Measurements from ENCODE around the gene SHBG. TPM values are rescaled to one million over a fixed set of nuclear protein-coding genes. Genes with fewer than 3 reads are reported as not detected.

SHBG gene
- total and polyA plus RNA-seq, 4 experiments from 2014 or later: not detected

- peaks cover 0 to 5% (median 3%) of the 10 kb centered on the region in 8 donors for H3K9me3 Mint-ChIP-seq
- H3K4me3 ChIP-seq (ENCODE audit: low read length in 2 of 2): no peak overlapping the region
- H3K27me3 ChIP-seq (ENCODE audit: insufficient read depth, low read length): no peaks in the 10 kb centered on the region
- peaks cover 33 to 50% of the 10 kb centered on the region in 2 donors for H3K36me3 Mint-ChIP-seq
- H3K27me3 Mint-ChIP-seq: no peaks in the 10 kb centered on the region
- H3K36me3 ChIP-seq (ENCODE audit: insufficient read depth, low read length): peaks cover 25% of the 10 kb centered on the region
- no peak overlapping the region for H3K27ac Mint-ChIP-seq
- no peak overlapping the region for H3K27ac ChIP-seq (ENCODE audit: low read depth, low read length)
- DNase-seq: no peak
- POLR2A ChIA-PET (ENCODE audit: partially characterized antibody): no interaction called here
- intact Hi-C loops (cut with micrococcal nuclease): no loop called here
- peaks cover 1 to 4% of the 10 kb centered on the region in 2 donors for H3K9me3 ChIP-seq (ENCODE audit: control insufficient read depth in 1 of 2, low read length in 2 of 2)
- H3K4me3 Mint-ChIP-seq: no peak overlapping the region
- H3K4me1 ChIP-seq (ENCODE audit: insufficient read depth, low read length): no peaks in the 10 kb centered on the region
- CTCF ChIA-PET (ENCODE audit: partially characterized antibody): interaction anchor here (2.5 kb wide), 1 partner anchor 19 kb away, joined by 6 read pairs; the partner anchor contains the start of genes TP53 and WRAP53
- H3K4me1 Mint-ChIP-seq: no peaks in the 10 kb centered on the region
Measured at GRCh38 chr17:7668482-7668881, 38.5 kb downstream of the SHBG start.

GRCh38 chr17:7673239-7673638 lies 43.3 kb downstream of the SHBG start:
- Mint-ChIP-seq H3K36me3 (peaks cover 60 to 67% of the 10 kb centered on the region in 2 donors), H3K9me3 (peaks cover 0 to 11% (median 6%) of the 10 kb centered on the region in 8 donors), H3K27me3 (no peaks in the 10 kb centered on the region), H3K27ac (no peak overlapping the region), H3K4me3 (no peak overlapping the region), H3K4me1 (peaks cover 5 to 7% (median 6%) of the 10 kb centered on the region in 4 donors)
- intact Hi-C loops (cut with micrococcal nuclease): no loop called here
- peaks cover 6 to 7% of the 10 kb centered on the region in 2 donors for H3K9me3 ChIP-seq (ENCODE audit: control insufficient read depth in 1 of 2, low read length in 2 of 2)
- no peaks in the 10 kb centered on the region for H3K4me1 ChIP-seq (ENCODE audit: insufficient read depth, low read length)
- no peak overlapping the region for H3K4me3 ChIP-seq (ENCODE audit: low read length in 2 of 2)
- H3K27me3 ChIP-seq (ENCODE audit: insufficient read depth, low read length): no peaks in the 10 kb centered on the region
- no peak overlapping the region for H3K27ac ChIP-seq (ENCODE audit: low read depth, low read length)
- no peak for DNase-seq
- H3K36me3 ChIP-seq (ENCODE audit: insufficient read depth, low read length): peaks cover 45% of the 10 kb centered on the region
- ChIA-PET CTCF (ENCODE audit: partially characterized antibody) (interaction anchor here (0.8 to 1.9 kb wide), 5 partner anchors 10 to 46 kb away, joined by 3 to 13 read pairs (median 3); partner anchors contain the start of genes ATP1B2, SAT2 and TP53), POLR2A (ENCODE audit: partially characterized antibody) (interaction anchor here (4.6 kb wide), 1 partner anchor 14 kb away, joined by 47 read pairs; the partner anchor contains the start of genes TP53 and WRAP53)

GRCh38 chr17:7674934-7675333 lies 45.0 kb downstream of the SHBG start:
- Mint-ChIP-seq H3K36me3 (peaks cover 54 to 57% of the 10 kb centered on the region in 2 donors), H3K4me1 (peaks cover 5 to 12% (median 8%) of the 10 kb centered on the region in 4 donors), H3K27me3 (no peaks in the 10 kb centered on the region), H3K4me3 (no peak overlapping the region), H3K9me3 (peaks cover 0 to 11% (median 6%) of the 10 kb centered on the region in 8 donors), H3K27ac (peak overlapping the region in 2 of 7 donors; percentile 17 to 74)
- Histone ChIP-seq H3K27ac (ENCODE audit: low read depth, low read length) (no peak overlapping the region), H3K9me3 (ENCODE audit: control insufficient read depth in 1 of 2, low read length in 2 of 2) (peaks cover 6 to 7% of the 10 kb centered on the region in 2 donors), H3K4me3 (ENCODE audit: low read length in 2 of 2) (no peak overlapping the region), H3K4me1 (ENCODE audit: insufficient read depth, low read length) (no peaks in the 10 kb centered on the region), H3K36me3 (ENCODE audit: insufficient read depth, low read length) (peaks cover 34% of the 10 kb centered on the region), H3K27me3 (ENCODE audit: insufficient read depth, low read length) (no peaks in the 10 kb centered on the region)
- CTCF ChIA-PET (ENCODE audit: partially characterized antibody): interaction anchor here (0.7 to 2.0 kb wide), 2 partner anchors 13 to 125 kb away, joined by 3 to 6 read pairs; partner anchors contain the start of genes TP53 and WRAP53
- intact Hi-C loops (cut with micrococcal nuclease): no loop called here
- POLR2A ChIA-PET (ENCODE audit: partially characterized antibody): interaction anchor here (1.0 to 4.6 kb wide), 2 partner anchors 12 to 359 kb away, joined by 3 to 47 read pairs; partner anchors contain the start of genes TP53 and WRAP53
- no peak for DNase-seq

GRCh38 chr17:7676533-7676932 lies 46.6 kb downstream of the SHBG start:
- H3K4me3 ChIP-seq (ENCODE audit: low read length in 2 of 2): no peak overlapping the region
- peaks cover 27% of the 10 kb centered on the region for H3K36me3 ChIP-seq (ENCODE audit: insufficient read depth, low read length)
- CTCF ChIA-PET (ENCODE audit: partially characterized antibody): interaction anchor here (2.0 kb wide), 1 partner anchor 10 kb away, joined by 8 read pairs; the partner anchor contains the start of gene TP53
- Mint-ChIP-seq H3K27ac (no peak overlapping the region), H3K36me3 (peaks cover 44 to 46% of the 10 kb centered on the region in 2 donors), H3K9me3 (peaks cover 0 to 11% (median 6%) of the 10 kb centered on the region in 8 donors), H3K4me3 (no peak overlapping the region), H3K4me1 (peaks cover 5 to 14% (median 9%) of the 10 kb centered on the region in 4 donors), H3K27me3 (no peaks in the 10 kb centered on the region)
- POLR2A ChIA-PET (ENCODE audit: partially characterized antibody): interaction anchor here (2.2 kb wide), 1 partner anchor 10 kb away, joined by 9 read pairs; the partner anchor contains the start of gene TP53
- DNase-seq: no peak
- H3K27ac ChIP-seq (ENCODE audit: low read depth, low read length): no peak overlapping the region
- H3K4me1 ChIP-seq (ENCODE audit: insufficient read depth, low read length): no peaks in the 10 kb centered on the region
- peaks cover 6 to 7% of the 10 kb centered on the region in 2 donors for H3K9me3 ChIP-seq (ENCODE audit: control insufficient read depth in 1 of 2, low read length in 2 of 2)
- intact Hi-C loops (cut with micrococcal nuclease): no loop called here
- H3K27me3 ChIP-seq (ENCODE audit: insufficient read depth, low read length): no peaks in the 10 kb centered on the region

GRCh38 chr17:7677388-7678067 lies 47.6 kb downstream of the SHBG start:
- Mint-ChIP-seq H3K4me1 (peaks cover 7 to 18% (median 10%) of the 10 kb centered on the region in 4 donors), H3K9me3 (peaks cover 0 to 11% (median 6%) of the 10 kb centered on the region in 8 donors)

More at GRCh38 chr17:7677388-7678067, 47.6 kb downstream of the SHBG start:
- POLR2A ChIA-PET (ENCODE audit: partially characterized antibody): interaction anchor here (2.2 kb wide), 1 partner anchor 9 kb away, joined by 9 read pairs; the partner anchor contains the start of gene TP53
- no peak overlapping the region for H3K4me3 ChIP-seq (ENCODE audit: low read length in 2 of 2)
- intact Hi-C loops (cut with micrococcal nuclease): no loop called here
- DNase-seq: no peak
- H3K9me3 ChIP-seq (ENCODE audit: control insufficient read depth in 1 of 2, low read length in 2 of 2): peaks cover 6 to 7% of the 10 kb centered on the region in 2 donors
- peak overlapping the region in 3 of 7 donors; percentile 5 to 54 (median 12) for H3K27ac Mint-ChIP-seq
- no peak overlapping the region for H3K27ac ChIP-seq (ENCODE audit: low read depth, low read length)
- no peaks in the 10 kb centered on the region for H3K4me1 ChIP-seq (ENCODE audit: insufficient read depth, low read length)
- peaks cover 27% of the 10 kb centered on the region for H3K36me3 ChIP-seq (ENCODE audit: insufficient read depth, low read length)
- H3K4me3 Mint-ChIP-seq: no peak overlapping the region
- H3K27me3 Mint-ChIP-seq: no peaks in the 10 kb centered on the region
- H3K27me3 ChIP-seq (ENCODE audit: insufficient read depth, low read length): no peaks in the 10 kb centered on the region
- peaks cover 40 to 42% of the 10 kb centered on the region in 2 donors for H3K36me3 Mint-ChIP-seq
- CTCF ChIA-PET (ENCODE audit: partially characterized antibody): interaction anchor here (2.0 kb wide), 1 partner anchor 9 kb away, joined by 8 read pairs; the partner anchor contains the start of gene TP53

Other genes with a start within 250 kb of the SHBG start
- 10 to 100 TPM; 13.8 to 15.9 TPM for gene TNK1, start 249.0 kb upstream of the SHBG start, total RNA-seq
- gene TNK1, start 249.0 kb upstream of the SHBG start, polyA plus RNA-seq: 1 to 10 TPM; 1.7 to 2.1 TPM
- gene PLSCR3, start 235.6 kb upstream of the SHBG start, total RNA-seq: 10 to 100 TPM; 90.3 to 91.9 TPM
- 100 to 1,000 TPM; 174 to 242 TPM for gene PLSCR3, start 235.6 kb upstream of the SHBG start, polyA plus RNA-seq
- gene TMEM256, start 226.0 kb upstream of the SHBG start, total RNA-seq: 10 to 100 TPM; 35.4 to 38.3 TPM
- 10 to 100 TPM; 49.9 to 51.1 TPM for gene TMEM256, start 226.0 kb upstream of the SHBG start, polyA plus RNA-seq
- 1 to 10 TPM; 8.8 to 9.8 TPM for gene NLGN2, start 222.3 kb upstream of the SHBG start, total RNA-seq
- under 1 TPM in 1 of 2 donors, not detected in 1; 0.08 TPM for gene NLGN2, start 222.3 kb upstream of the SHBG start, polyA plus RNA-seq
- not detected for gene SPEM1, start 209.8 kb upstream of the SHBG start, total RNA-seq
- gene SPEM1, start 209.8 kb upstream of the SHBG start, polyA plus RNA-seq: not detected
- not detected for gene SPEM2, start 204.5 kb upstream of the SHBG start, total RNA-seq
- not detected for gene SPEM2, start 204.5 kb upstream of the SHBG start, polyA plus RNA-seq
- not detected for gene SPEM3, start 201.3 kb upstream of the SHBG start, total RNA-seq
- not detected for gene SPEM3, start 201.3 kb upstream of the SHBG start, polyA plus RNA-seq
- gene TMEM102, start 194.7 kb upstream of the SHBG start, total RNA-seq: 10 to 100 TPM; 20.8 to 21.8 TPM
- 10 to 100 TPM; 14.6 to 29.2 TPM for gene TMEM102, start 194.7 kb upstream of the SHBG start, polyA plus RNA-seq
- 1 to 10 TPM; 2.7 to 3.3 TPM for gene FGF11, start 190.6 kb upstream of the SHBG start, total RNA-seq
- gene FGF11, start 190.6 kb upstream of the SHBG start, polyA plus RNA-seq: under 1 TPM in 1 of 2 donors, not detected in 1; 0.14 TPM
- gene CHRNB1, start 185.1 kb upstream of the SHBG start, total RNA-seq: 1 to 10 TPM; 9.1 to 9.5 TPM
- 10 to 100 TPM; 24.1 to 29.2 TPM for gene CHRNB1, start 185.1 kb upstream of the SHBG start, polyA plus RNA-seq
- 10 to 100 TPM; 75.2 to 75.7 TPM for gene ZBTB4, start 150.5 kb upstream of the SHBG start, total RNA-seq
- 10 to 100 TPM in 1 of 2 donors, 1 to 10 TPM in 1; 4.6 to 21.2 TPM for gene ZBTB4, start 150.5 kb upstream of the SHBG start, polyA plus RNA-seq
- not detected for gene SLC35G6, start 148.7 kb upstream of the SHBG start, total RNA-seq
- gene SLC35G6, start 148.7 kb upstream of the SHBG start, polyA plus RNA-seq: not detected
- gene POLR2A, start 145.8 kb upstream of the SHBG start, total RNA-seq: 100 to 1,000 TPM; 178 to 191 TPM
- 10 to 100 TPM in 1 of 2 donors, 1 to 10 TPM in 1; 8.6 to 76.2 TPM for gene POLR2A, start 145.8 kb upstream of the SHBG start, polyA plus RNA-seq
- gene TNFSF12, start 81.1 kb upstream of the SHBG start, total RNA-seq: 10 to 100 TPM; 45.1 to 52.2 TPM
- 10 to 100 TPM; 45.8 to 72.8 TPM for gene TNFSF12, start 81.1 kb upstream of the SHBG start, polyA plus RNA-seq
- gene TNFSF13, start 71.4 kb upstream of the SHBG start, total RNA-seq: 1 to 10 TPM; 2.9 to 3.8 TPM
- gene TNFSF13, start 71.4 kb upstream of the SHBG start, polyA plus RNA-seq: under 1 TPM in 1 of 2 donors, not detected in 1; 0.68 TPM
- 10 to 100 TPM; 37.7 to 40.1 TPM for gene SENP3, start 68.2 kb upstream of the SHBG start, total RNA-seq
- gene SENP3, start 68.2 kb upstream of the SHBG start, polyA plus RNA-seq: 10 to 100 TPM; 13.1 to 15.5 TPM
- gene CD68, start 50.5 kb upstream of the SHBG start, total RNA-seq: 10 to 100 TPM; 19.8 to 20.9 TPM
- under 1 TPM in 1 of 2 donors, not detected in 1; 0.59 TPM for gene CD68, start 50.5 kb upstream of the SHBG start, polyA plus RNA-seq
- 10 to 100 TPM; 23.8 to 25.0 TPM for gene MPDU1, start 46.3 kb upstream of the SHBG start, total RNA-seq
- 10 to 100 TPM; 41.7 to 50.1 TPM for gene MPDU1, start 46.3 kb upstream of the SHBG start, polyA plus RNA-seq
- gene SOX15, start 40.0 kb upstream of the SHBG start, total RNA-seq: 1 to 10 TPM; 1.0 to 1.1 TPM
- not detected for gene SOX15, start 40.0 kb upstream of the SHBG start, polyA plus RNA-seq
- 10 to 100 TPM; 44.1 to 46.6 TPM for gene FXR2, start 15.2 kb upstream of the SHBG start, total RNA-seq
- gene FXR2, start 15.2 kb upstream of the SHBG start, polyA plus RNA-seq: 10 to 100 TPM in 1 of 2 donors, 1 to 10 TPM in 1; 9.2 to 18.6 TPM
- 10 to 100 TPM; 65.8 to 76.9 TPM for gene SAT2, start 2.3 kb upstream of the SHBG start, total RNA-seq
- gene SAT2, start 2.3 kb upstream of the SHBG start, polyA plus RNA-seq: 10 to 100 TPM; 27.0 to 50.8 TPM
- under 1 TPM; 0.22 to 0.52 TPM for gene ATP1B2, start 20.8 kb downstream of the SHBG start, total RNA-seq
- gene ATP1B2, start 20.8 kb downstream of the SHBG start, polyA plus RNA-seq: not detected
- 10 to 100 TPM; 89.1 to 97.4 TPM for gene TP53, start 57.4 kb downstream of the SHBG start, total RNA-seq
- gene TP53, start 57.4 kb downstream of the SHBG start, polyA plus RNA-seq: 10 to 100 TPM; 15.9 to 35.3 TPM
- gene WRAP53, start 58.3 kb downstream of the SHBG start, total RNA-seq: 10 to 100 TPM; 11.9 to 12.5 TPM
- gene WRAP53, start 58.3 kb downstream of the SHBG start, polyA plus RNA-seq: 10 to 100 TPM in 1 of 2 donors, 1 to 10 TPM in 1; 9.8 to 13.1 TPM
- under 1 TPM; 0.09 to 0.11 TPM for gene EFNB3, start 75.1 kb downstream of the SHBG start, total RNA-seq
- not detected for gene EFNB3, start 75.1 kb downstream of the SHBG start, polyA plus RNA-seq
- gene DNAH2, start 87.6 kb downstream of the SHBG start, total RNA-seq: not detected
- gene DNAH2, start 87.6 kb downstream of the SHBG start, polyA plus RNA-seq: not detected
- gene KDM6B, start 204.1 kb downstream of the SHBG start, total RNA-seq: 100 to 1,000 TPM; 119 to 129 TPM
- gene KDM6B, start 204.1 kb downstream of the SHBG start, polyA plus RNA-seq: 1 to 10 TPM in 1 of 2 donors, not detected in 1; 1.7 TPM
- 1 to 10 TPM; 6.2 to 7.9 TPM for gene TMEM88, start 224.9 kb downstream of the SHBG start, total RNA-seq
- not detected for gene TMEM88, start 224.9 kb downstream of the SHBG start, polyA plus RNA-seq
- 10 to 100 TPM; 23.1 to 25.8 TPM for gene NAA38, start 227.4 kb downstream of the SHBG start, total RNA-seq
- gene NAA38, start 227.4 kb downstream of the SHBG start, polyA plus RNA-seq: 100 to 1,000 TPM; 139 to 149 TPM
- gene CYB5D1, start 227.9 kb downstream of the SHBG start, total RNA-seq: 10 to 100 TPM in 1 of 2 experiments, 1 to 10 TPM in 1; 8.7 to 11.4 TPM
- 1 to 10 TPM; 5.1 to 5.2 TPM for gene CYB5D1, start 227.9 kb downstream of the SHBG start, polyA plus RNA-seq